Trophoblast cell (in vitro differentiated cells and primary cell): ENCODE measurements around the gene SH3YL1.

Experiments
- DNase-seq, 2 donors: peaks; one replicate each; pipeline ENCODE4 v3.0.0-alpha.2; 2016
- H2AFZ ChIP-seq: 2 replicates; pipeline ENCODE4 v1.6.1; 2013; ENCODE audit warnings: low read length, moderate library complexity, mild to moderate bottlenecking; ENCODE audit not compliant: insufficient read depth, poor library complexity
- H2AK5ac ChIP-seq: 2 replicates; pipeline ENCODE4 v1.6.1; 2013; ENCODE audit warnings: mild to moderate bottlenecking, low read length
- H2BK120ac ChIP-seq: 2 replicates; pipeline ENCODE4 v1.6.1; 2013; ENCODE audit warnings: low read length, mild to moderate bottlenecking, moderate library complexity; ENCODE audit not compliant: insufficient read depth, poor library complexity
- H2BK12ac ChIP-seq: 2 replicates; pipeline ENCODE4 v1.6.1; 2013; ENCODE audit warnings: mild to moderate bottlenecking, low read length, moderate library complexity
- H2BK5ac ChIP-seq: 2 replicates; pipeline ENCODE4 v1.6.1; 2013; ENCODE audit warnings: low read length, low read depth, moderate library complexity, mild to moderate bottlenecking; ENCODE audit not compliant: poor library complexity
- H3K14ac ChIP-seq: 2 replicates; pipeline ENCODE4 v1.6.1; 2013; ENCODE audit warnings: mild to moderate bottlenecking, low read length
- H3K18ac ChIP-seq: 2 replicates; pipeline ENCODE4 v1.6.1; 2013; ENCODE audit warnings: mild to moderate bottlenecking, low read length
- H3K23ac ChIP-seq: 2 replicates; pipeline ENCODE4 v1.6.1; 2013; ENCODE audit warnings: low read length
- H3K27ac ChIP-seq: 2 replicates; pipeline ENCODE4 v1.5.1; 2013; ENCODE audit warnings: low read depth, mild to moderate bottlenecking, inconsistent platforms, low read length, moderate library complexity
- H3K27me3 ChIP-seq: 2 replicates; pipeline ENCODE4 v1.6.1; 2013; ENCODE audit warnings: inconsistent platforms, mild to moderate bottlenecking, low read length, moderate library complexity; ENCODE audit not compliant: insufficient read depth
- H3K36me3 ChIP-seq, 2 experiments: 1 replicate in 1 of 2; 2 replicates in 1 of 2; pipeline ENCODE4 v1.6.1; 2013; ENCODE audit warnings: low read length in 2 of 2, mild to moderate bottlenecking in 2 of 2, moderate library complexity in 1 of 2; ENCODE audit not compliant: insufficient read depth in 2 of 2, control insufficient read depth in 1 of 2
- H3K4ac ChIP-seq: 2 replicates; pipeline ENCODE4 v1.6.1; 2013; ENCODE audit warnings: low read depth, mild to moderate bottlenecking, low read length, moderate library complexity
- H3K4me1 ChIP-seq, 2 experiments: 1 replicate in 1 of 2; 2 replicates in 1 of 2; pipeline ENCODE4 v1.6.1; 2013; ENCODE audit warnings: low read length in 2 of 2, mild to moderate bottlenecking in 2 of 2, moderate library complexity in 1 of 2; ENCODE audit not compliant: insufficient read depth in 2 of 2, control insufficient read depth in 1 of 2
- H3K4me2 ChIP-seq: 2 replicates; pipeline ENCODE4 v1.6.1; 2013; ENCODE audit warnings: inconsistent platforms, mild to moderate bottlenecking, low read length, moderate library complexity
- H3K4me3 ChIP-seq: 2 replicates; pipeline ENCODE4 v1.5.1; 2013; ENCODE audit warnings: mild to moderate bottlenecking, low read depth, low read length, inconsistent platforms
- H3K79me1 ChIP-seq: one replicate; pipeline ENCODE4 v1.6.1; 2013; ENCODE audit warnings: low read length
- H3K79me2 ChIP-seq: 2 replicates; pipeline ENCODE4 v1.6.1; 2013; ENCODE audit warnings: low read length, mild to moderate bottlenecking; ENCODE audit not compliant: control insufficient read depth, insufficient read depth, poor library complexity
- H3K9ac ChIP-seq: 2 replicates; pipeline ENCODE4 v1.6.1; 2013; ENCODE audit warnings: mild to moderate bottlenecking, low read length
- H3K9me3 ChIP-seq: 2 replicates; pipeline ENCODE4 v1.6.1; 2013; ENCODE audit warnings: low read depth, mild to moderate bottlenecking, control low read depth, inconsistent platforms, low read length; ENCODE audit not compliant: insufficient read depth
- H4K12ac ChIP-seq: 2 replicates; pipeline ENCODE4 v1.6.1; 2013; ENCODE audit warnings: low read depth, mild to moderate bottlenecking, low read length, moderate library complexity
- H4K8ac ChIP-seq: 2 replicates; pipeline ENCODE4 v1.6.1; 2013; ENCODE audit warnings: low read depth, mild to moderate bottlenecking, low read length, moderate library complexity
- H4K91ac ChIP-seq: one replicate; pipeline ENCODE4 v1.6.1; 2013; ENCODE audit warnings: low read depth, mild to moderate bottlenecking, low read length, moderate library complexity
- WGBS: extraction: QIAGEN DNeasy Blood & Tissue Kit; methylation state at CpG from one replicate; pipeline ENCODE4 v1.1.7; 2013; ENCODE audit warnings: missing lambda C conversion rate; ENCODE audit not compliant: insufficient read length, insufficient coverage; ENCODE audit errors: extremely low coverage; 5-methylcytosine and 5-hydroxymethylcytosine counted together

Gene SH3YL1

GRCh38 chr2:258933-259332 is 4.9 kb downstream of the SH3YL1 start:
- Histone ChIP-seq H3K79me1 (peaks cover 6% of the 10 kb centered on the region), H3K79me2 (peaks cover 4% of the 10 kb centered on the region), H2BK120ac (no peak overlapping the region), H3K9me3 (no peaks in the 10 kb centered on the region), H3K9ac (no peak overlapping the region), H4K8ac (no peak overlapping the region), H3K14ac (no peak overlapping the region), H3K27ac (no peak overlapping the region), H2BK12ac (no peak overlapping the region), H4K91ac (no peak overlapping the region), H3K18ac (no peak overlapping the region), H2BK5ac (no peak overlapping the region), H3K4ac (no peak overlapping the region), H3K27me3 (no peaks in the 10 kb centered on the region), H2AFZ (no peak overlapping the region), H3K4me2 (no peak overlapping the region), H3K36me3 (no peaks in the 10 kb centered on the region), H4K12ac (no peak overlapping the region), H2AK5ac (no peak overlapping the region), H3K4me3 (no peak overlapping the region), H3K23ac (no peak overlapping the region), H3K4me1 (peaks cover 4 to 15% of the 10 kb centered on the region in 2 experiments)
- DNase-seq = no peak
- WGBS = no CpG with 5 or more reads among the region's 3 CpGs

- Histone ChIP-seq H3K9me3 (no peaks in the 10 kb centered on the region), H2BK12ac (no peak overlapping the region), H3K79me1 (no peaks in the 10 kb centered on the region), H3K4me3 (no peak overlapping the region), H3K27ac (no peak overlapping the region), H3K36me3 (no peaks in the 10 kb centered on the region), H3K23ac (no peak overlapping the region), H3K4me1 (peaks cover 4 to 10% of the 10 kb centered on the region in 2 experiments), H2AK5ac (no peak overlapping the region), H3K18ac (no peak overlapping the region), H4K12ac (no peak overlapping the region), H3K27me3 (no peaks in the 10 kb centered on the region), H4K8ac (no peak overlapping the region), H2BK5ac (no peak overlapping the region), H3K9ac (no peak overlapping the region), H4K91ac (no peak overlapping the region), H2BK120ac (no peak overlapping the region), H3K79me2 (no peaks in the 10 kb centered on the region), H3K4me2 (no peak overlapping the region), H2AFZ (no peak overlapping the region), H3K14ac (no peak overlapping the region), H3K4ac (no peak overlapping the region)
- WGBS = no CpG with 5 or more reads among the region's 2 CpGs
- DNase-seq = no peak
Measured at GRCh38 chr2:257842-258241, 6.0 kb downstream of the SH3YL1 start.

GRCh38 chr2:257429-257828 is 6.4 kb downstream of the SH3YL1 start:
- H2BK12ac ChIP-seq = no peak overlapping the region
- no peaks in the 10 kb centered on the region for H3K27me3 ChIP-seq
- no peak overlapping the region for H4K12ac ChIP-seq
- H2AFZ ChIP-seq = no peak overlapping the region
- H3K36me3 ChIP-seq = no peaks in the 10 kb centered on the region
- H3K9me3 ChIP-seq = no peaks in the 10 kb centered on the region
- no peak overlapping the region for H3K14ac ChIP-seq
- H4K91ac ChIP-seq = no peak overlapping the region
- H3K79me2 ChIP-seq = no peaks in the 10 kb centered on the region
- DNase-seq = no peak
- H3K27ac ChIP-seq = no peak overlapping the region
- no peak overlapping the region for H2BK5ac ChIP-seq
- no peak overlapping the region for H3K23ac ChIP-seq
- no CpG with 5 or more reads among the region's 3 CpGs for WGBS
- H4K8ac ChIP-seq = no peak overlapping the region
- H3K4me1 ChIP-seq = peaks cover 2 to 10% of the 10 kb centered on the region in 2 experiments
- H3K18ac ChIP-seq = no peak overlapping the region
- H3K9ac ChIP-seq = no peak overlapping the region
- H2AK5ac ChIP-seq = no peak overlapping the region
- no peak overlapping the region for H3K4ac ChIP-seq
- H3K4me2 ChIP-seq = no peak overlapping the region
- no peak overlapping the region for H2BK120ac ChIP-seq
- H3K79me1 ChIP-seq = no peaks in the 10 kb centered on the region
- no peak overlapping the region for H3K4me3 ChIP-seq

- H3K9ac ChIP-seq = no peak overlapping the region
- H4K8ac ChIP-seq = no peak overlapping the region
- H3K23ac ChIP-seq = no peak overlapping the region
- peaks cover 0 to 4% of the 10 kb centered on the region in 2 experiments for H3K36me3 ChIP-seq
- H2AK5ac ChIP-seq = no peak overlapping the region
- H2BK5ac ChIP-seq = no peak overlapping the region
- H4K12ac ChIP-seq = no peak overlapping the region
- WGBS = no CpG with 5 or more reads among the region's 3 CpGs
- H2BK120ac ChIP-seq = no peak overlapping the region
- peaks cover 0 to 10% of the 10 kb centered on the region in 2 experiments for H3K4me1 ChIP-seq
- H3K27ac ChIP-seq = no peak overlapping the region
- no peak overlapping the region for H4K91ac ChIP-seq
- H3K14ac ChIP-seq = no peak overlapping the region
- H3K27me3 ChIP-seq = no peaks in the 10 kb centered on the region
- DNase-seq = no peak
- no peak overlapping the region for H2AFZ ChIP-seq
- H3K79me2 ChIP-seq = no peaks in the 10 kb centered on the region
- H3K4ac ChIP-seq = no peak overlapping the region
- H3K18ac ChIP-seq = no peak overlapping the region
- no peaks in the 10 kb centered on the region for H3K9me3 ChIP-seq
- H2BK12ac ChIP-seq = no peak overlapping the region
- H3K79me1 ChIP-seq = no peaks in the 10 kb centered on the region
- no peak overlapping the region for H3K4me2 ChIP-seq
- H3K4me3 ChIP-seq = no peak overlapping the region
Measured at GRCh38 chr2:256094-256493, 7.7 kb downstream of the SH3YL1 start.
